ENCODE measurements around the gene GDF10.

The GDF10 gene

GRCh38 chr10:47289921-47290320 lies 10.1 kb upstream of the GDF10 start:
- Histone ChIP-seq H3K36me3 (ENCODE audit: control insufficient read depth in 1 of 2, insufficient read depth in 2 of 2, low read length in 2 of 2) (no peaks in the 10 kb centered on the region), H3K23ac (ENCODE audit: low read length) (no peak overlapping the region), H3K9ac (ENCODE audit: low read length) (no peak overlapping the region), H3K14ac (ENCODE audit: low read length) (no peak overlapping the region), H3K4me1 (ENCODE audit: control insufficient read depth in 1 of 2, insufficient read depth in 2 of 2, low read length in 2 of 2) (no peaks in the 10 kb centered on the region), H3K4me3 (ENCODE audit: low read depth, low read length) (no peak overlapping the region), H4K12ac (ENCODE audit: low read depth, low read length) (no peak overlapping the region), H3K4ac (ENCODE audit: low read depth, low read length) (no peak overlapping the region), H3K18ac (ENCODE audit: low read length) (no peak overlapping the region), H3K79me2 (ENCODE audit: control insufficient read depth, insufficient read depth, low read length, poor library complexity) (no peaks in the 10 kb centered on the region), H2AFZ (ENCODE audit: insufficient read depth, low read length, poor library complexity) (no peak overlapping the region), H3K27ac (ENCODE audit: low read depth, low read length) (no peak overlapping the region), H2BK5ac (ENCODE audit: low read depth, low read length, poor library complexity) (no peak overlapping the region), H3K79me1 (ENCODE audit: low read length) (no peaks in the 10 kb centered on the region), H2BK120ac (ENCODE audit: insufficient read depth, low read length, poor library complexity) (no peak overlapping the region), H2BK12ac (ENCODE audit: low read length) (no peak overlapping the region), H3K4me2 (ENCODE audit: low read length) (no peak overlapping the region), H4K91ac (ENCODE audit: low read depth, low read length) (no peak overlapping the region), H3K9me3 (ENCODE audit: insufficient read depth, low read depth, low read length) (peaks cover 4% of the 10 kb centered on the region), H2AK5ac (ENCODE audit: low read length) (no peak overlapping the region), H3K27me3 (ENCODE audit: insufficient read depth, low read length) (no peaks in the 10 kb centered on the region), H4K8ac (ENCODE audit: low read depth, low read length) (no peak overlapping the region)
- no CpG with 5 or more reads among the region's 6 CpGs for WGBS (ENCODE audit: extremely low coverage, insufficient coverage, insufficient read length)
- no peak for DNase-seq

GRCh38 chr10:47290338-47290737 lies 9.7 kb upstream of the GDF10 start:
- Histone ChIP-seq H2BK120ac (ENCODE audit: insufficient read depth, low read length, poor library complexity) (no peak overlapping the region), H3K4me1 (ENCODE audit: control insufficient read depth in 1 of 2, insufficient read depth in 2 of 2, low read length in 2 of 2) (no peaks in the 10 kb centered on the region), H2BK5ac (ENCODE audit: low read depth, low read length, poor library complexity) (no peak overlapping the region), H2AK5ac (ENCODE audit: low read length) (no peak overlapping the region), H3K9ac (ENCODE audit: low read length) (no peak overlapping the region), H3K23ac (ENCODE audit: low read length) (no peak overlapping the region), H3K27ac (ENCODE audit: low read depth, low read length) (no peak overlapping the region), H4K91ac (ENCODE audit: low read depth, low read length) (no peak overlapping the region), H3K79me2 (ENCODE audit: control insufficient read depth, insufficient read depth, low read length, poor library complexity) (no peaks in the 10 kb centered on the region), H3K36me3 (ENCODE audit: control insufficient read depth in 1 of 2, insufficient read depth in 2 of 2, low read length in 2 of 2) (no peaks in the 10 kb centered on the region), H2AFZ (ENCODE audit: insufficient read depth, low read length, poor library complexity) (no peak overlapping the region), H3K18ac (ENCODE audit: low read length) (no peak overlapping the region), H3K4ac (ENCODE audit: low read depth, low read length) (no peak overlapping the region), H2BK12ac (ENCODE audit: low read length) (no peak overlapping the region), H3K27me3 (ENCODE audit: insufficient read depth, low read length) (no peaks in the 10 kb centered on the region), H4K12ac (ENCODE audit: low read depth, low read length) (no peak overlapping the region), H3K9me3 (ENCODE audit: insufficient read depth, low read depth, low read length) (peaks cover 4% of the 10 kb centered on the region), H3K14ac (ENCODE audit: low read length) (no peak overlapping the region), H4K8ac (ENCODE audit: low read depth, low read length) (no peak overlapping the region), H3K4me2 (ENCODE audit: low read length) (no peak overlapping the region), H3K79me1 (ENCODE audit: low read length) (no peaks in the 10 kb centered on the region), H3K4me3 (ENCODE audit: low read depth, low read length) (no peak overlapping the region)
- WGBS (ENCODE audit: extremely low coverage, insufficient coverage, insufficient read length), result no CpG with 5 or more reads among the region's 3 CpGs
- no peak for DNase-seq

- H4K12ac ChIP-seq (ENCODE audit: low read depth, low read length), result no peak overlapping the region
- H2BK5ac ChIP-seq (ENCODE audit: low read depth, low read length, poor library complexity), result no peak overlapping the region
- H2BK12ac ChIP-seq (ENCODE audit: low read length), result no peak overlapping the region
- peaks cover 4% of the 10 kb centered on the region for H3K9me3 ChIP-seq (ENCODE audit: insufficient read depth, low read depth, low read length)
- H2AFZ ChIP-seq (ENCODE audit: insufficient read depth, low read length, poor library complexity), result no peak overlapping the region
- no peaks in the 10 kb centered on the region for H3K79me1 ChIP-seq (ENCODE audit: low read length)
- DNase-seq, result no peak
- no peak overlapping the region for H3K18ac ChIP-seq (ENCODE audit: low read length)
- no peak overlapping the region for H4K8ac ChIP-seq (ENCODE audit: low read depth, low read length)
- no peaks in the 10 kb centered on the region for H3K36me3 ChIP-seq (ENCODE audit: control insufficient read depth in 1 of 2, insufficient read depth in 2 of 2, low read length in 2 of 2)
- H3K23ac ChIP-seq (ENCODE audit: low read length), result no peak overlapping the region
- H2BK120ac ChIP-seq (ENCODE audit: insufficient read depth, low read length, poor library complexity), result no peak overlapping the region
- H3K27me3 ChIP-seq (ENCODE audit: insufficient read depth, low read length), result no peaks in the 10 kb centered on the region
- H3K4me2 ChIP-seq (ENCODE audit: low read length), result no peak overlapping the region
- H2AK5ac ChIP-seq (ENCODE audit: low read length), result no peak overlapping the region
- H3K79me2 ChIP-seq (ENCODE audit: control insufficient read depth, insufficient read depth, low read length, poor library complexity), result no peaks in the 10 kb centered on the region
- no peak overlapping the region for H3K27ac ChIP-seq (ENCODE audit: low read depth, low read length)
- H3K14ac ChIP-seq (ENCODE audit: low read length), result no peak overlapping the region
- no CpG with 5 or more reads among the region's 3 CpGs for WGBS (ENCODE audit: extremely low coverage, insufficient coverage, insufficient read length)
- no peak overlapping the region for H3K4me3 ChIP-seq (ENCODE audit: low read depth, low read length)
- no peak overlapping the region for H3K4ac ChIP-seq (ENCODE audit: low read depth, low read length)
- H3K9ac ChIP-seq (ENCODE audit: low read length), result no peak overlapping the region
- H3K4me1 ChIP-seq (ENCODE audit: control insufficient read depth in 1 of 2, insufficient read depth in 2 of 2, low read length in 2 of 2), result no peaks in the 10 kb centered on the region
- no peak overlapping the region for H4K91ac ChIP-seq (ENCODE audit: low read depth, low read length)
Measured at GRCh38 chr10:47291682-47292081, 8.3 kb upstream of the GDF10 start.

- no peak overlapping the region for H2BK120ac ChIP-seq (ENCODE audit: insufficient read depth, low read length, poor library complexity)
- H3K4me2 ChIP-seq (ENCODE audit: low read length), result no peak overlapping the region
- H3K79me2 ChIP-seq (ENCODE audit: control insufficient read depth, insufficient read depth, low read length, poor library complexity), result no peaks in the 10 kb centered on the region
- no peak overlapping the region for H3K27ac ChIP-seq (ENCODE audit: low read depth, low read length)
- H3K18ac ChIP-seq (ENCODE audit: low read length), result no peak overlapping the region
- no peak for DNase-seq
- no peak overlapping the region for H2BK12ac ChIP-seq (ENCODE audit: low read length)
- no peak overlapping the region for H3K9ac ChIP-seq (ENCODE audit: low read length)
- WGBS (ENCODE audit: extremely low coverage, insufficient coverage, insufficient read length), result no CpG with 5 or more reads among the region's 9 CpGs
- peaks cover 5% of the 10 kb centered on the region for H3K27me3 ChIP-seq (ENCODE audit: insufficient read depth, low read length)
- no peaks in the 10 kb centered on the region for H3K36me3 ChIP-seq (ENCODE audit: control insufficient read depth in 1 of 2, insufficient read depth in 2 of 2, low read length in 2 of 2)
- no peak overlapping the region for H2AFZ ChIP-seq (ENCODE audit: insufficient read depth, low read length, poor library complexity)
- H3K14ac ChIP-seq (ENCODE audit: low read length), result no peak overlapping the region
- H3K4me1 ChIP-seq (ENCODE audit: control insufficient read depth in 1 of 2, insufficient read depth in 2 of 2, low read length in 2 of 2), result no peaks in the 10 kb centered on the region
- no peaks in the 10 kb centered on the region for H3K79me1 ChIP-seq (ENCODE audit: low read length)
- no peak overlapping the region for H3K23ac ChIP-seq (ENCODE audit: low read length)
- H4K8ac ChIP-seq (ENCODE audit: low read depth, low read length), result no peak overlapping the region
- no peak overlapping the region for H2BK5ac ChIP-seq (ENCODE audit: low read depth, low read length, poor library complexity)
- H2AK5ac ChIP-seq (ENCODE audit: low read length), result no peak overlapping the region
- H3K9me3 ChIP-seq (ENCODE audit: insufficient read depth, low read depth, low read length), result no peaks in the 10 kb centered on the region
- no peak overlapping the region for H3K4me3 ChIP-seq (ENCODE audit: low read depth, low read length)
- no peak overlapping the region for H4K91ac ChIP-seq (ENCODE audit: low read depth, low read length)
- no peak overlapping the region for H3K4ac ChIP-seq (ENCODE audit: low read depth, low read length)
- no peak overlapping the region for H4K12ac ChIP-seq (ENCODE audit: low read depth, low read length)
Measured at GRCh38 chr10:47294057-47294456, 5.9 kb upstream of the GDF10 start.

All from trophoblast cell (in vitro differentiated cells and primary cell).